Measurements from ENCODE around the gene NR1H2.

Gene NR1H2

DNA sequence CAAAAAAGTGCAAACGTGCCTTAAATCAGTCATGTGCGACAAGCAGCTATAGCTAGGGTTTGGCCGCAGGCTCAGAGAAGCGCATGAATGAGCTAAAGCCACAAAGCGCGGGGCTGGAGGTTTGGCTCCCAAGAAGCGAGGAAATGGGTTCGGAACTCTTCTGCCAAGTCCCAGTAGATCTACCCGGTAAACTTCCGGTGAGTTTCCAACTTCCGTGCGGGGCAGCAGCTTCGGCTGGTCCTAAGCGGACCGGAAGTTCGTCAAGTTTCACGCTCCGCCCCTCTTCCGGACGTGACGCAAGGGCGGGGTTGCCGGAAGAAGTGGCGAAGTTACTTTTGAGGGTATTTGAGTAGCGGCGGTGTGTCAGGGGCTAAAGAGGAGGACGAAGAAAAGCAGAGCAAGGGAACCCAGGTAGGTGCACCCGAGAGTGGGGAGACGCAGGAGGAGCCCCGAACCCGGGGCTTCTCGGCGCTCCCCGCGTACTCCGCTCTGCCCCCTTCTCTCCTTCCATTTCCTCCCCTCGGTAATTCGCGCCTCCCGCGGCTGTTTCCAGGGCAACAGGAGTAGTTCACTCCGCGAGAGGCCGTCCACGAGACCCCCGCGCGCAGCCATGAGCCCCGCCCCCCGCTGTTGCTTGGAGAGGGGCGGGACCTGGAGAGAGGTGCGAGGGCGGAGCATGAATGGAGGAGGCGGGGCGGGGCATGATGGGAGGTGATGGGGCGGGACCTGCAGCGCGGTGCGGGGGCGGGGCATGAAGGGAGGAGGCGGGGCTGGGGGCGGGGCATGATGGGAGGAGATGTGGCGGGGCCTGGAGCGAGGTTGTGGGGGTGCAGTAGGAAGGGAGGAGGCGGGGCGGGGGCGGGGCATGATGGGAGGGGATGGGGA, at the start of gene NR1H2:
NR1H2 (plus strand) TSS at position 292 of the 885 bp plus-strand sequence. CDS start 1,149 bp downstream, outside the sequence.
- peak within 1 kb of the TSS; percentile 90 for H3K4me3 ChIP-seq (replicated peaks; ENCODE audit: low read depth, low read length)

DNA sequence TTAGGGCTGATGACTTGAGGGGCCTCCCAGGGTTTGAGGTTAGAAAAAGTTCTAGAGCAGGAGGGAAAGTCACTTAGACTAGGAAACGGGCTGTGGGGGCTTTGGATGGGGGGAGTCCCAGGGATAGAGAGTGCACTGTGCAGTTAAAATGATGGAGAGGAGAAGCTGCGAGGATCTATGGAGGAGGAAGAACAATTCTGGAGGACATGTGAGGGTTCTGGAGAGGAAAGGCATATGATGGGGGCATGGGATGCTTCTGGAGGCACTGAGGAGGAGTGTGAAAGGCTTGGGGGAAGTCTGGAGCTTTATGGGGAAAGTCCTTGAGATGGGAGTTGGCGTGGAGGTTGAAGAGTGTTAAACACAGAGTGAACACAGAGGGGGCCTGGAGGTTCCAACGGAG, 49.2 kb upstream of the NR1H2 start:
- DNase-seq (ENCODE audit: extremely low read depth, insufficient read length), result no peak
- no peaks in the 10 kb centered on the region; the same call in 1 of the 2 replicates for H3K27me3 ChIP-seq (replicated peaks; ENCODE audit: control insufficient read depth, insufficient read depth, low read length)

More for the DNA sequence above, at the start of gene NR1H2:
- TF ChIP-seq, protein P1, sequence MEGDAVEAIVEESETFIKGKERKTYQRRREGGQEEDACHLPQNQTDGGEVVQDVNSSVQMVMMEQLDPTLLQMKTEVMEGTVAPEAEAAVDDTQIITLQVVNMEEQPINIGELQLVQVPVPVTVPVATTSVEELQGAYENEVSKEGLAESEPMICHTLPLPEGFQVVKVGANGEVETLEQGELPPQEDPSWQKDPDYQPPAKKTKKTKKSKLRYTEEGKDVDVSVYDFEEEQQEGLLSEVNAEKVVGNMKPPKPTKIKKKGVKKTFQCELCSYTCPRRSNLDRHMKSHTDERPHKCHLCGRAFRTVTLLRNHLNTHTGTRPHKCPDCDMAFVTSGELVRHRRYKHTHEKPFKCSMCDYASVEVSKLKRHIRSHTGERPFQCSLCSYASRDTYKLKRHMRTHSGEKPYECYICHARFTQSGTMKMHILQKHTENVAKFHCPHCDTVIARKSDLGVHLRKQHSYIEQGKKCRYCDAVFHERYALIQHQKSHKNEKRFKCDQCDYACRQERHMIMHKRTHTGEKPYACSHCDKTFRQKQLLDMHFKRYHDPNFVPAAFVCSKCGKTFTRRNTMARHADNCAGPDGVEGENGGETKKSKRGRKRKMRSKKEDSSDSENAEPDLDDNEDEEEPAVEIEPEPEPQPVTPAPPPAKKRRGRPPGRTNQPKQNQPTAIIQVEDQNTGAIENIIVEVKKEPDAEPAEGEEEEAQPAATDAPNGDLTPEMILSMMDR (IDR thresholded peaks at IDR 0.05; ENCODE audit: insufficient read depth, low read length, poor library complexity, severe bottlenecking), result no peak
- peaks cover 31% of the 10 kb centered on the region for H3K36me3 ChIP-seq (ENCODE audit: control insufficient read depth, insufficient read depth, low read length)
- no peaks in the 10 kb centered on the region for H3K27me3 ChIP-seq (replicated peaks; ENCODE audit: control insufficient read depth, insufficient read depth, low read length)
- DNase-seq (ENCODE audit: extremely low read depth, insufficient read length), result peak; percentile 94

DNA sequence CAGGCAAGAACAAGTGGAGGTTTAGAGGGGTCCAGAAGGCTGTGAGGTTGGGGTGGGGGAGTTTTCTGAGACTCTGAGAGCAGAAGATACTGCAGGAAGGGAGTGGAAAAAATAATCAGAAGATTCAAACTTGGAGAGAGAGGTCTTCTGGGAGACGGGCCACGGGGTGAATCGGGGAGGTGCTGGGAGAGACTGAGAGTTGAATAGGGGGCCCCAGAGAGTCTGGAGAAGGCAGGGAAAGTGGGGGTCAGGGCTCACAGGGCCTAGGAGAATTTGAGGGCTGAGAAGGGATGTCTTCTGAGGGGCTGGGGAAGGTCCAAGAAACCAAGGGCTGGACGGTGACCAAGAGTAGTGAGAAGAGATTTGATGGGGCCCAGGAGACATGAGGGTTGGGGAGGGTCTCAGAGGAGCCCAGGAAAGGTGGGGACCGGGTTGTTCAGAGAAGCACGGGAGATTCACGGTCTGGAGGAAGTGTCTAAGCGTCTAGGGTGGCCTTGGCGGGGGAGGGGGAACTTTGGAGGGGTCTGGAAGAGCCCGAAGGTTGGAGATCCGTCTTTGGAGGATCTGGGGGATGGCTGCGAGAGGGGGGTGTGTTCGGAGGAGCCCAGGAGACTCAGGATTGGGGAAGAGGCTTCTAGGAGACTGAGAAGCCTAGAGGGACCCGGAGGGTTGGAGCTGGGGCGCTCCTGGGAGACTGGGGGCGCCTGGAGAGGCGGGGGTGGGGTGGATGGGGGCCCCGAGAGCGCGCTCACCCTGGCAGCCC, 48.6 kb upstream of the NR1H2 start:
- DNase-seq (ENCODE audit: extremely low read depth, insufficient read length), result no peak
- TF ChIP-seq, protein P1 (IDR thresholded peaks at IDR 0.05; ENCODE audit: insufficient read depth, low read length, poor library complexity, severe bottlenecking), result no peak
- Histone ChIP-seq H3K36me3 (ENCODE audit: control insufficient read depth, insufficient read depth, low read length) (peaks cover 3% of the 10 kb centered on the region), H3K4me3 (replicated peaks; ENCODE audit: low read depth, low read length) (no peak overlapping the region), H3K27me3 (replicated peaks; ENCODE audit: control insufficient read depth, insufficient read depth, low read length) (no peaks in the 10 kb centered on the region; the same call in 1 of the 2 replicates)

More for the DNA sequence above, 49.2 kb upstream of the NR1H2 start:
- Histone ChIP-seq H3K4me3 (replicated peaks; ENCODE audit: low read depth, low read length) (no peak overlapping the region), H3K36me3 (ENCODE audit: control insufficient read depth, insufficient read depth, low read length) (peaks cover 3% of the 10 kb centered on the region)
- TF ChIP-seq, protein P1 (IDR thresholded peaks at IDR 0.05; ENCODE audit: insufficient read depth, low read length, poor library complexity, severe bottlenecking), result no peak

DNA sequence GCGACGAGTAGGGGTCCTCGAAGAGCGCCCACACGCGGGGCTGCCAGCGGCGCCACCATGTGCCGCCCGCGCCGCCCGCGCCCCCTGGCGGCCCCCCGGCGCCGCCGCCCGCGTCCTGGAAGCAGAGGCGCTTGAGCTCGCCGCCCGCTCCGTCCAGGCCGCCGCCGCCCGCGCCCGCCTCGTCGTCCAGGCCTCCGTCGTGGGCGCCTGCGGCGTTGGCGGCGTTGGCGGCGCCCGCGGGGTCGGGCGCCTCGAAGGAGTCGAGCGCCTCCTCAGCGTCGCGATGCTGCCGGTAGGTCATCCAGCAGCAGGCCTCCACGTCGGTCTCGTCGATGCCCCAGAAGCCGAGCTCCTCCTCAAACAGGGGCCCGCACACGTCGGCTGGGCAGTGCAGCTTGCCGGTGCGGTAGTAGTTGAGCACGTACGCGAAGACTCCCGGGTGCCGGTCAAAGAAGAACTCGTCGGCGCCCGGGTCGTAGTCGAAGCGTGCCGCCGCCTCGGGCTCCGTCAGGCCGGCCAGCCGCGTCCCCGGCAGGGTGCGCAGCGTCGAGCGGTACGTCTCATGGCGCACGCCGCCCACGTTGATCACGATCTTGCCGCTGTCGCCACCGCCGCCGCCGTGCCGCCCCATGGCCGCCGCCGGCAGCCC, 47.9 kb upstream of the NR1H2 start:
- peak; percentile 75 for DNase-seq (ENCODE audit: extremely low read depth, insufficient read length)
- H3K4me3 ChIP-seq (replicated peaks; ENCODE audit: low read depth, low read length), result peak overlapping the region; percentile 51
- peaks cover 2% of the 10 kb centered on the region; the same call in 1 of the 2 replicates for H3K36me3 ChIP-seq (ENCODE audit: control insufficient read depth, insufficient read depth, low read length)
- TF ChIP-seq, protein P1 (IDR thresholded peaks at IDR 0.05; ENCODE audit: insufficient read depth, low read length, poor library complexity, severe bottlenecking), result peak; percentile 19
- H3K27me3 ChIP-seq (replicated peaks; ENCODE audit: control insufficient read depth, insufficient read depth, low read length), result no peaks in the 10 kb centered on the region; the same call in 1 of the 2 replicates

DNA sequence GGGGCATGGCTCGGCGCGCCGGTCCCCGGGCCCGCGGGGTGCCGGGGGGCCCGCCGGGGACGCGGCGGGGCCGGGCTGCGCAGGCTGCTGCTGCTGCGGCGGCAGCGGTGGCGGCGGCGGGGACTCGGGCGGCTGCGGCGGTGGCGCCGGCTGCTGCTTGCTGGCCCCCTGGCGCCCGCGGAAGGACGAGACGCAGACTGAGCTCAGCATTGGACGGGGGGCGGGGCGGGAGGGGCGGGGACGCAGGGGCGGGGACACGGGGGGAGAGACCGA, 47.4 kb upstream of the NR1H2 start:
- TF ChIP-seq, protein P1 (IDR thresholded peaks at IDR 0.05; ENCODE audit: insufficient read depth, low read length, poor library complexity, severe bottlenecking), result no peak
- no peaks in the 10 kb centered on the region; the same call in 1 of the 2 replicates for H3K27me3 ChIP-seq (replicated peaks; ENCODE audit: control insufficient read depth, insufficient read depth, low read length)
- no peaks in the 10 kb centered on the region for H3K36me3 ChIP-seq (ENCODE audit: control insufficient read depth, insufficient read depth, low read length)
- H3K4me3 ChIP-seq (replicated peaks; ENCODE audit: low read depth, low read length), result no peak overlapping the region; the same call in 1 of the 2 replicates
- DNase-seq (ENCODE audit: extremely low read depth, insufficient read length), result no peak

All from GM06990 (cell line).